HCT116 (cell line): Measurements from ENCODE around the gene GOT1. TPM values are rescaled to one million over a fixed set of nuclear protein-coding genes. Genes with fewer than 3 reads are reported as not detected.

Experiments
- ATAC-seq: fragments of 200-7000 bp; cut with Tn5 transposase; 2 replicates; pipeline ENCODE4 v1.9.1; 2020; ENCODE audit warnings: mild to moderate bottlenecking, moderate library complexity
- BruUV-seq: library from RNA; stranded (reverse); fragments of 400-500 nt; replicated peaks from 2 replicates; lab custom pipeline; 2021; lab: Mats Ljungman, UMichigan
- CTCF ChIA-PET: fragments of 300-600 bp; sonication (Branson Sonifier 250); formaldehyde crosslinking; loops from one replicate; lab custom pipeline; 2021; ENCODE audit warnings: antibody characterized with exemption; lab: Charles Lee
- POLR2A ChIA-PET: fragments of 300-600, 350-600 bp; sonication (Branson Sonifier 250); formaldehyde crosslinking; loops from one replicate; lab custom pipeline; 2021; ENCODE audit warnings: antibody characterized with exemption; lab: Charles Lee
- RAD21 ChIA-PET, 2 experiments: fragments of 300-600 bp; sonication (Branson Sonifier 250); formaldehyde crosslinking; loops; one replicate each; lab custom pipeline; 2023; ENCODE audit warnings: low total read pairs in 2 of 2; ENCODE audit not compliant: uncharacterized antibody in 2 of 2, unreplicated experiment in 2 of 2, low non-redundant PET in 1 of 2; lab: Charles Lee
- DNase-seq: peaks from one replicate; pipeline ENCODE4 v3.0.0-alpha.2; 2010; ENCODE audit warnings: low read depth, low spot score
- H2AFZ ChIP-seq: fragments of 200-600 bp; shearing (Covaris generic), sonication (generic); 2 replicates; pipeline ENCODE4 v1.6.1; 2017; ENCODE audit warnings: low read depth, mixed run types, mixed read lengths, antibody characterized with exemption, low read length; ENCODE audit not compliant: poor library complexity, severe bottlenecking
- H3K27ac ChIP-seq: 2 replicates; pipeline ENCODE4 v1.5.1; 2012; ENCODE audit warnings: low read depth, low read length
- H3K27me3 ChIP-seq: fragments of 200-600 bp; sonication (generic); 2 replicates; pipeline ENCODE4 v1.6.1; 2016; ENCODE audit warnings: mixed run types, low read length, mixed read lengths; ENCODE audit not compliant: insufficient read depth
- H3K36me3 ChIP-seq, 2 experiments: fragments of 200-500 bp in 1 of 2; fragments of 200-600 bp in 1 of 2; sonication (Bioruptor generic) in 1 of 2; sonication (generic) in 1 of 2; 2 replicates each; pipeline versions ENCODE4 v1.5.1 to v1.6.1; 2014 to 2016; ENCODE audit warnings: low read length in 2 of 2, inconsistent platforms in 1 of 2, mixed read lengths in 1 of 2, mixed run types in 1 of 2; ENCODE audit not compliant: insufficient read depth in 2 of 2, control insufficient read depth in 1 of 2
- H3K4me1 ChIP-seq, 2 experiments: fragments of 200-600 bp in 1 of 2; sonication (generic) in 1 of 2; 2 replicates each; pipeline versions ENCODE4 v1.5.1 to v1.6.1; 2012 to 2017; ENCODE audit warnings: low read length in 2 of 2, inconsistent platforms in 1 of 2, mild to moderate bottlenecking in 1 of 2, mixed read lengths in 1 of 2, mixed run types in 1 of 2, moderate library complexity in 1 of 2; ENCODE audit not compliant: insufficient read depth in 2 of 2, control insufficient read depth in 1 of 2
- H3K4me2 ChIP-seq: fragments of 200-600 bp; sonication (generic); 2 replicates; pipeline ENCODE4 v1.6.1; 2017; ENCODE audit warnings: mixed run types, low read length, mixed read lengths
- H3K4me3 ChIP-seq, 2 experiments: fragments of 200-600 bp in 1 of 2; sonication (generic) in 1 of 2; replicated peaks in 1 of 2; 2 replicates each; pipeline ENCODE4 v1.5.1; 2011 to 2016; ENCODE audit warnings: low read length in 2 of 2, control low read depth in 1 of 2, low read depth in 1 of 2, mild to moderate bottlenecking in 1 of 2, mixed read lengths in 1 of 2, mixed run types in 1 of 2
- H3K79me2 ChIP-seq: fragments of 200-600 bp; sonication (generic); 2 replicates; pipeline ENCODE4 v1.6.1; 2017; ENCODE audit warnings: mild to moderate bottlenecking, mixed run types, low read length, moderate library complexity, mixed read lengths; ENCODE audit not compliant: insufficient read depth
- H3K9ac ChIP-seq: fragments of 200-600 bp; sonication (generic); 2 replicates; pipeline ENCODE4 v1.6.1; 2016; ENCODE audit warnings: low read length, mixed read lengths
- H3K9me2 ChIP-seq: fragments of 200-600 bp; sonication (generic), shearing (Covaris generic); 2 replicates; pipeline ENCODE4 v1.6.1; 2017; ENCODE audit warnings: mixed run types, mild to moderate bottlenecking, moderate library complexity; ENCODE audit not compliant: insufficient read depth
- H3K9me3 ChIP-seq, 2 experiments: fragments of 200-500 bp in 1 of 2; fragments of 200-600 bp in 1 of 2; sonication (Bioruptor generic) in 1 of 2; sonication (generic) in 1 of 2; 2 replicates each; pipeline ENCODE4 v1.6.1; 2014 to 2017; ENCODE audit warnings: low read length in 2 of 2, mixed read lengths in 2 of 2, inconsistent platforms in 1 of 2, low read depth in 1 of 2, mild to moderate bottlenecking in 1 of 2, mixed run types in 1 of 2, moderate library complexity in 1 of 2; ENCODE audit not compliant: control insufficient read depth in 1 of 2, insufficient read depth in 1 of 2
- H4K20me1 ChIP-seq: fragments of 200-600 bp; sonication (generic), shearing (Covaris generic); 2 replicates; pipeline ENCODE4 v1.6.1; 2017; ENCODE audit warnings: mixed run types, mild to moderate bottlenecking, moderate library complexity; ENCODE audit not compliant: insufficient read depth
- CBX3 ChIP-seq: IDR thresholded peaks from 2 replicates; pipeline ENCODE4 v1.6.1; 2012; ENCODE audit warnings: low read depth
- CEBPB ChIP-seq: IDR thresholded peaks from 2 replicates; pipeline ENCODE4 v1.6.1; 2012; ENCODE audit warnings: low read depth
- CTCF ChIP-seq, 3 experiments: fragments of 200-600 bp in 1 of 3; sonication (generic) in 1 of 3; IDR thresholded peaks in 2 of 3; conservative IDR thresholded peaks in 1 of 3; 2 replicates each; pipeline ENCODE4 v1.5.1; 2012 to 2017; ENCODE audit warnings: low read depth in 2 of 3, low read length in 2 of 3, antibody characterized with exemption in 1 of 3, borderline replicate concordance in 1 of 3, control low read depth in 1 of 3, mild to moderate bottlenecking in 1 of 3, mixed read lengths in 1 of 3, mixed run types in 1 of 3, moderate library complexity in 1 of 3; ENCODE audit not compliant: insufficient read depth in 1 of 3
- EZH2 ChIP-seq: fragments of 200-600 bp; sonication (generic); IDR thresholded peaks from 2 replicates; pipeline ENCODE4 v1.6.1; 2017; ENCODE audit warnings: antibody characterized with exemption, mixed run types
- EZH2phosphoT487 ChIP-seq: fragments of 200-600 bp; IDR thresholded peaks from 2 replicates; pipeline ENCODE4 v1.6.1; 2018; ENCODE audit warnings: antibody characterized with exemption, borderline replicate concordance
- FOSL1 ChIP-seq: IDR thresholded peaks from 2 replicates; pipeline ENCODE4 v1.6.1; 2012; ENCODE audit warnings: low read depth
- JUND ChIP-seq: IDR thresholded peaks from 2 replicates; pipeline ENCODE4 v1.6.1; 2012
- POLR2A ChIP-seq: IDR thresholded peaks from 2 replicates; pipeline ENCODE4 v1.7.0; 2011; ENCODE audit warnings: borderline replicate concordance; ENCODE audit not compliant: insufficient read depth, insufficient read length; ENCODE audit errors: extremely low read depth
- POLR2AphosphoS5 ChIP-seq: IDR thresholded peaks from 2 replicates; pipeline ENCODE4 v1.6.1; 2011; ENCODE audit warnings: mild to moderate bottlenecking, low read depth, low read length, moderate library complexity
- SP1 ChIP-seq: IDR thresholded peaks from 2 replicates; pipeline ENCODE4 v1.6.1; 2012; ENCODE audit warnings: low read depth
- SRF ChIP-seq: IDR thresholded peaks from 2 replicates; pipeline ENCODE4 v1.6.1; 2012; ENCODE audit warnings: low read depth
- ZBTB33 ChIP-seq: IDR thresholded peaks from 2 replicates; pipeline ENCODE4 v1.6.1; 2011; ENCODE audit warnings: mild to moderate bottlenecking, low read length, moderate library complexity; ENCODE audit not compliant: insufficient replicate concordance; ENCODE audit errors: extremely low read depth
- ZFX ChIP-seq: fragments of 450-650 bp; IDR thresholded peaks from 2 replicates; pipeline ENCODE4 v1.6.1; 2017
- intact Hi-C: fragments of 100-400 bp; cut with micrococcal nuclease; formaldehyde crosslinking; loops from 2 replicates; pipeline ENCODE4 v1.10.0; 2022
- total RNA-seq: library from RNA; stranded (reverse); gene quantifications from one replicate; pipeline ENCODE4 v1.2.1, GENCODE V29; 2021; ENCODE audit not compliant: unreplicated experiment
- TF ChIP-seq, protein P1 (sequence below): IDR thresholded peaks from 2 replicates; pipeline ENCODE4 v1.6.1; 2012
- TF ChIP-seq, protein P2 (sequence below): IDR thresholded peaks from 2 replicates; pipeline ENCODE4 v1.6.1; 2012

Gene GOT1
- total RNA-seq, 1 experiment from 2014 or later: 135 TPM

DNA sequence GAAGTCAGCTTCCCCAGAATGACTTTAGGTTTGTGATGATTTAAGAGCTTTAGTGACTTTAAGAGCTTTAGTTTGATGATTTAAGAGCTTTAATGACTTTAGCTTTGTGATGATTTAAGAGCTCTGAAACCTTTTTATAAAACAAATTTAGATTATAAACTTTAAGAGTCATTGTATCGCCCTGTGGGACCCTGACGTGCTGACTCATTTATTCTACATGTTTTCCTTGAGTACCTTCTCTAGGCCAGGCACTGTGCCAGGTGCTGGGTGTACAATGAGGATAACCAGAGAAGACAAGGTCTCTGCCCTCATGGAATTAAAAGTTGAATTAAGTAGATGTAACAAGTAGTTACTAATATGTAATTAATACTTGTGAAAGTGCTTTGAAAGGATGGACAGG is 55.9 kb downstream of the GOT1 start:
- POLR2A ChIA-PET: no interaction called here
- no peak for DNase-seq

More for the DNA sequence above, 55.9 kb downstream of the GOT1 start:
- Histone ChIP-seq H3K4me2 (no peak overlapping the region), H3K27me3 (peaks cover 37% of the 10 kb centered on the region), H3K9me3 (no peaks in the 10 kb centered on the region), H2AFZ (no peak overlapping the region), H3K79me2 (no peaks in the 10 kb centered on the region), H3K36me3 (no peaks in the 10 kb centered on the region), H3K9me2 (no peaks in the 10 kb centered on the region), H3K4me3 (no peak overlapping the region), H3K9ac (no peak overlapping the region), H3K27ac (no peak overlapping the region), H3K4me1 (no peaks in the 10 kb centered on the region), H4K20me1 (no peaks in the 10 kb centered on the region)
- intact Hi-C loops: loop anchor here (10.0 kb wide), 1 partner anchor 910 kb away; no protein-coding TSS in a partner anchor
- no peak for ATAC-seq
- no peak for TF ChIP-seq ZFX
- TF ChIP-seq, protein P1, sequence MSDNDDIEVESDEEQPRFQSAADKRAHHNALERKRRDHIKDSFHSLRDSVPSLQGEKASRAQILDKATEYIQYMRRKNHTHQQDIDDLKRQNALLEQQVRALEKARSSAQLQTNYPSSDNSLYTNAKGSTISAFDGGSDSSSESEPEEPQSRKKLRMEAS: no peak
- no peak for TF ChIP-seq ZBTB33
- TF ChIP-seq EZH2: no peak
- no peak for TF ChIP-seq POLR2AphosphoS5
- no peak for TF ChIP-seq POLR2A
- TF ChIP-seq CTCF (IDR thresholded peaks at IDR 0.05 in 2 of 3, conservative IDR thresholded peaks at IDR 0.05 in 1 of 3; ENCODE audit: borderline replicate concordance in 1 of 3, insufficient read depth in 1 of 3, low read depth in 2 of 3, low read length in 2 of 3): no peak
- TF ChIP-seq CEBPB: no peak
- no peak for TF ChIP-seq FOSL1
- no peak for TF ChIP-seq SP1
- TF ChIP-seq CBX3: no peak
- TF ChIP-seq, protein P2, sequence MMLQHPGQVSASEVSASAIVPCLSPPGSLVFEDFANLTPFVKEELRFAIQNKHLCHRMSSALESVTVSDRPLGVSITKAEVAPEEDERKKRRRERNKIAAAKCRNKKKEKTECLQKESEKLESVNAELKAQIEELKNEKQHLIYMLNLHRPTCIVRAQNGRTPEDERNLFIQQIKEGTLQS: no peak
- TF ChIP-seq EZH2phosphoT487: no peak
- no peak for TF ChIP-seq JUND
- no peak for TF ChIP-seq SRF
- no TSS peak for BruUV-seq
- CTCF ChIA-PET: interaction anchor here (0.8 kb wide), 1 partner anchor 201 kb away, joined by 3 read pairs; no protein-coding TSS in a partner anchor
- RAD21 ChIA-PET: no interaction called here
